Liver (tissue), 9 donors: Measurements from ENCODE around the gene MCTP1. TPM values are rescaled to one million over a fixed set of nuclear protein-coding genes. Genes with fewer than 3 reads are reported as not detected.

ENCODE experiments used
- DNase-seq: peaks from one replicate; pipeline ENCODE4 v3.0.0-alpha.2; 2017; ENCODE audit warnings: low spot score
- H3K27ac ChIP-seq, 2 donors: one replicate each; pipeline ENCODE4 v1.7.0; 2013; ENCODE audit warnings: inconsistent platforms in 2 of 2, low read length in 2 of 2, control low read depth in 1 of 2, low read depth in 1 of 2, mild to moderate bottlenecking in 1 of 2
- H3K27me3 ChIP-seq, 4 donors: one replicate each; pipeline versions ENCODE4 v1.6.1 to v1.7.0; 2013; ENCODE audit warnings: low read length in 3 of 4, inconsistent platforms in 1 of 4, mild to moderate bottlenecking in 1 of 4, moderate library complexity in 1 of 4; ENCODE audit not compliant: control insufficient read depth in 4 of 4, insufficient read depth in 4 of 4
- H3K36me3 ChIP-seq, 4 donors: one replicate each; pipeline versions ENCODE4 v1.6.1 to v1.7.0; 2013; ENCODE audit warnings: low read length in 3 of 4, mild to moderate bottlenecking in 3 of 4, low read depth in 1 of 4, moderate library complexity in 1 of 4; ENCODE audit not compliant: control insufficient read depth in 4 of 4, insufficient read depth in 3 of 4
- H3K4me1 ChIP-seq, 4 donors: one replicate each; pipeline versions ENCODE4 v1.6.1 to v1.7.0; 2013; ENCODE audit warnings: low read length in 3 of 4, mild to moderate bottlenecking in 3 of 4, moderate library complexity in 1 of 4; ENCODE audit not compliant: control insufficient read depth in 4 of 4, insufficient read depth in 4 of 4
- H3K4me3 ChIP-seq, 3 donors: one replicate each; pipeline versions ENCODE4 v1.6.1 to v1.7.0; 2013; ENCODE audit warnings: low read length in 3 of 3, control low read depth in 1 of 3, low read depth in 1 of 3, mild to moderate bottlenecking in 1 of 3
- H3K9ac ChIP-seq, 2 donors: one replicate each; pipeline ENCODE4 v1.7.0; 2013; ENCODE audit warnings: low read length in 2 of 2, mild to moderate bottlenecking in 2 of 2, moderate library complexity in 2 of 2, control low read depth in 1 of 2, low read depth in 1 of 2
- H3K9me3 ChIP-seq, 4 donors: one replicate each; pipeline versions ENCODE4 v1.6.1 to v1.7.0; 2013; ENCODE audit warnings: low read length in 3 of 4; ENCODE audit not compliant: control insufficient read depth in 4 of 4
- EGR1 ChIP-seq, 2 donors: IDR thresholded peaks; 2 replicates each; pipeline ENCODE4 v1.6.1; 2016 to 2018; ENCODE audit warnings: antibody characterized with exemption in 2 of 2, low read depth in 2 of 2
- FOXA1 ChIP-seq: IDR thresholded peaks from 2 replicates; pipeline ENCODE4 v1.6.1; 2016; ENCODE audit warnings: antibody characterized with exemption
- FOXA2 ChIP-seq: IDR thresholded peaks from 2 replicates; pipeline ENCODE4 v1.6.1; 2016; ENCODE audit warnings: antibody characterized with exemption
- GABPA ChIP-seq, 2 donors: IDR thresholded peaks in 1 of 2; conservative IDR thresholded peaks in 1 of 2; 2 replicates each; pipeline ENCODE4 v1.6.1; 2016; ENCODE audit warnings: antibody characterized with exemption in 2 of 2, mild to moderate bottlenecking in 1 of 2, moderate library complexity in 1 of 2
- HNF4A ChIP-seq, 2 donors: conservative IDR thresholded peaks; 2 replicates each; pipeline ENCODE4 v1.6.1; 2016; ENCODE audit warnings: antibody characterized with exemption in 2 of 2, mild to moderate bottlenecking in 2 of 2
- NR2F2 ChIP-seq: IDR thresholded peaks from 2 replicates; pipeline ENCODE4 v1.6.1; 2016; ENCODE audit warnings: antibody characterized with exemption
- RAD21 ChIP-seq, 2 donors: IDR thresholded peaks; 2 replicates each; pipeline ENCODE4 v1.6.1; 2016; ENCODE audit warnings: antibody characterized with exemption in 2 of 2, mild to moderate bottlenecking in 2 of 2
- RXRA ChIP-seq, 2 donors: IDR thresholded peaks; 2 replicates each; pipeline ENCODE4 v1.6.1; 2017 to 2018; ENCODE audit warnings: antibody characterized with exemption in 2 of 2, mild to moderate bottlenecking in 1 of 2
- TAF1 ChIP-seq: conservative IDR thresholded peaks from 2 replicates; pipeline ENCODE4 v1.6.1; 2016; ENCODE audit warnings: antibody characterized with exemption, mild to moderate bottlenecking
- polyA plus RNA-seq, 2 donors: library from polyadenylated mRNA; stranded (reverse) in 1 of 2; unstranded in 1 of 2; fragments of 200-250 nt in 1 of 2; fragments of >200 nt in 1 of 2; fragmentation: Nextera tagmentation in 1 of 2; extraction: Ambion mirVana in 1 of 2; gene quantifications; one replicate each; pipeline versions ENCODE4 v1.2.1 to v1.2.3, GENCODE V29; 2013 to 2015
- total RNA-seq, 2 donors: library from RNA; depleted of rRNA; stranded (reverse); fragments of >200 nt; gene quantifications; one replicate each; pipeline ENCODE4 v1.2.3, GENCODE V29; 2014
- TF ChIP-seq, protein P1 (sequence below): IDR thresholded peaks from 2 replicates; pipeline ENCODE4 v1.6.1; 2016; ENCODE audit warnings: antibody characterized with exemption
- TF ChIP-seq, protein P2 (sequence below): fragments of 150-350 bp; IDR thresholded peaks from 2 replicates; pipeline ENCODE4 v1.5.1; 2017; ENCODE audit warnings: improper control_type of control experiment, low read depth, low read length; ENCODE audit not compliant: missing input control
- TF ChIP-seq, protein P3 (sequence below): IDR thresholded peaks from 2 replicates; pipeline ENCODE4 v1.6.1; 2016; ENCODE audit warnings: antibody characterized with exemption
- TF ChIP-seq, protein P4 (sequence below): IDR thresholded peaks from 2 replicates; pipeline ENCODE4 v1.6.1; 2016; ENCODE audit warnings: antibody characterized with exemption
- TF ChIP-seq, protein P5 (sequence below): IDR thresholded peaks from 2 replicates; pipeline ENCODE4 v1.6.1; 2016; ENCODE audit warnings: antibody characterized with exemption, mild to moderate bottlenecking
- donor health status: healthy.
- donor health status: healthy.
- donor health status: healthy.
- donor health status: healthy.
- donor health status: healthy.

The MCTP1 gene
- total and polyA plus RNA-seq, 4 donors, result 0.67 to 7.6 (median 4.3) TPM

DNA sequence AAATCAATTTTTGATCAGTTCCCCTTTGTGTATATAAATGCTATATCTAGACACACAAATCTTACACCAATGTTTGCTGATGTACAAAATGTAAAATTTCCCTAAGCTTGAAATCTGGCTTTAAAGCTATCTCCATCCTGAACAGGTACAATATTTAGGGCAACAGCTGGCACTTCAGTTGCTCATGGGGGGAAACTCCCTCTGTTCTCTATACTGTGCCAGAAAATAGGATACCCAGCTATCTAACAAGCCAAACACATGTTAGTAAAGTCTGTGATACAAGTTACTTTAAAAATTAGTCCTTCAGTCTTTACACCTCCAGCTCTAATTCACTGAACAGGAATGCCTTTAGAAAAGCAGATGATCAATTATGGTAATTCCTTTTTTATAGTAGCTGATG, 474.6 kb downstream of the MCTP1 start:
- Histone ChIP-seq H3K4me1 (no peaks in the 10 kb centered on the region), H3K27me3 (no peaks in the 10 kb centered on the region), H3K4me3 (no peak overlapping the region), H3K9me3 (no peaks in the 10 kb centered on the region), H3K36me3 (no peaks in the 10 kb centered on the region), H3K27ac (no peak overlapping the region), H3K9ac (no peak overlapping the region)
- no peak for DNase-seq
- TF ChIP-seq HNF4A (conservative IDR thresholded peaks at IDR 0.05), result no peak
- TF ChIP-seq, protein P1, sequence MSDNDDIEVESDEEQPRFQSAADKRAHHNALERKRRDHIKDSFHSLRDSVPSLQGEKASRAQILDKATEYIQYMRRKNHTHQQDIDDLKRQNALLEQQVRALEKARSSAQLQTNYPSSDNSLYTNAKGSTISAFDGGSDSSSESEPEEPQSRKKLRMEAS, result no peak
- no peak for TF ChIP-seq FOXA1
- TF ChIP-seq, protein P2, sequence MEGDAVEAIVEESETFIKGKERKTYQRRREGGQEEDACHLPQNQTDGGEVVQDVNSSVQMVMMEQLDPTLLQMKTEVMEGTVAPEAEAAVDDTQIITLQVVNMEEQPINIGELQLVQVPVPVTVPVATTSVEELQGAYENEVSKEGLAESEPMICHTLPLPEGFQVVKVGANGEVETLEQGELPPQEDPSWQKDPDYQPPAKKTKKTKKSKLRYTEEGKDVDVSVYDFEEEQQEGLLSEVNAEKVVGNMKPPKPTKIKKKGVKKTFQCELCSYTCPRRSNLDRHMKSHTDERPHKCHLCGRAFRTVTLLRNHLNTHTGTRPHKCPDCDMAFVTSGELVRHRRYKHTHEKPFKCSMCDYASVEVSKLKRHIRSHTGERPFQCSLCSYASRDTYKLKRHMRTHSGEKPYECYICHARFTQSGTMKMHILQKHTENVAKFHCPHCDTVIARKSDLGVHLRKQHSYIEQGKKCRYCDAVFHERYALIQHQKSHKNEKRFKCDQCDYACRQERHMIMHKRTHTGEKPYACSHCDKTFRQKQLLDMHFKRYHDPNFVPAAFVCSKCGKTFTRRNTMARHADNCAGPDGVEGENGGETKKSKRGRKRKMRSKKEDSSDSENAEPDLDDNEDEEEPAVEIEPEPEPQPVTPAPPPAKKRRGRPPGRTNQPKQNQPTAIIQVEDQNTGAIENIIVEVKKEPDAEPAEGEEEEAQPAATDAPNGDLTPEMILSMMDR, result no peak
- TF ChIP-seq GABPA (IDR thresholded peaks at IDR 0.05 in 1 of 2, conservative IDR thresholded peaks at IDR 0.05 in 1 of 2), result no peak
- no peak for TF ChIP-seq EGR1 (IDR thresholded peaks at IDR 0.05; ENCODE audit: low read depth in 2 of 2)
- no peak for TF ChIP-seq RXRA (IDR thresholded peaks at IDR 0.05)

DNA sequence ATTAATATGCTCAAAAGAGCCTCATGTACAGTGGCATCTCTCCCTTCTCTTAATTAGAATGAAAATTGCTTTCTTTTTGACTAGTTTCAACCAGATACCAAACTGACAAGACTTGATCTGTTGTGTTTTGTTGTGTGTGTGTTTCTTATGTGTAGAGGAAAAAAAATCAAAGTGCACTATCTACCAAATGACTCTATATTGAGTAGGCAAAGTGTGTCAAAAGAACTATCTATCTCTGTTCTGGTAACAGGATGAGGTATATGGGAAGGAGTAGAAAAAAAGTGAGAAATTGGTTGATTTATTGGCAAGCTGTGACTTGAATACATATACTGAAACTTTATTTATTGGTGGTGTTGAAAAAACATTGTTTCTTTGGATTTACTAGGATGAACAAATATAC, 476.4 kb downstream of the MCTP1 start:
- no peaks in the 10 kb centered on the region for H3K9me3 ChIP-seq
- no peak for DNase-seq
- H3K27ac ChIP-seq, result no peak overlapping the region
- H3K36me3 ChIP-seq, result no peaks in the 10 kb centered on the region
- H3K4me3 ChIP-seq, result no peak overlapping the region
- no peak overlapping the region for H3K9ac ChIP-seq
- no peaks in the 10 kb centered on the region for H3K27me3 ChIP-seq
- no peak for TF ChIP-seq EGR1 (IDR thresholded peaks at IDR 0.05; ENCODE audit: low read depth in 2 of 2)
- TF ChIP-seq NR2F2, result no peak
- TF ChIP-seq, protein P3, sequence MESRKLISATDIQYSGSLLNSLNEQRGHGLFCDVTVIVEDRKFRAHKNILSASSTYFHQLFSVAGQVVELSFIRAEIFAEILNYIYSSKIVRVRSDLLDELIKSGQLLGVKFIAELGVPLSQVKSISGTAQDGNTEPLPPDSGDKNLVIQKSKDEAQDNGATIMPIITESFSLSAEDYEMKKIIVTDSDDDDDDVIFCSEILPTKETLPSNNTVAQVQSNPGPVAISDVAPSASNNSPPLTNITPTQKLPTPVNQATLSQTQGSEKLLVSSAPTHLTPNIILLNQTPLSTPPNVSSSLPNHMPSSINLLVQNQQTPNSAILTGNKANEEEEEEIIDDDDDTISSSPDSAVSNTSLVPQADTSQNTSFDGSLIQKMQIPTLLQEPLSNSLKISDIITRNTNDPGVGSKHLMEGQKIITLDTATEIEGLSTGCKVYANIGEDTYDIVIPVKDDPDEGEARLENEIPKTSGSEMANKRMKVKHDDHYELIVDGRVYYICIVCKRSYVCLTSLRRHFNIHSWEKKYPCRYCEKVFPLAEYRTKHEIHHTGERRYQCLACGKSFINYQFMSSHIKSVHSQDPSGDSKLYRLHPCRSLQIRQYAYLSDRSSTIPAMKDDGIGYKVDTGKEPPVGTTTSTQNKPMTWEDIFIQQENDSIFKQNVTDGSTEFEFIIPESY, result no peak
- TF ChIP-seq, protein P4, sequence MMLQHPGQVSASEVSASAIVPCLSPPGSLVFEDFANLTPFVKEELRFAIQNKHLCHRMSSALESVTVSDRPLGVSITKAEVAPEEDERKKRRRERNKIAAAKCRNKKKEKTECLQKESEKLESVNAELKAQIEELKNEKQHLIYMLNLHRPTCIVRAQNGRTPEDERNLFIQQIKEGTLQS, result no peak
- TF ChIP-seq FOXA2, result no peak
- no peak for TF ChIP-seq RAD21 (IDR thresholded peaks at IDR 0.05)
- TF ChIP-seq, protein P2, result no peak
- TF ChIP-seq, protein P1, result no peak
- no peak for TF ChIP-seq HNF4A (conservative IDR thresholded peaks at IDR 0.05)
- no peak for TF ChIP-seq TAF1
- no peak for TF ChIP-seq GABPA (IDR thresholded peaks at IDR 0.05 in 1 of 2, conservative IDR thresholded peaks at IDR 0.05 in 1 of 2)
- TF ChIP-seq, protein P5, sequence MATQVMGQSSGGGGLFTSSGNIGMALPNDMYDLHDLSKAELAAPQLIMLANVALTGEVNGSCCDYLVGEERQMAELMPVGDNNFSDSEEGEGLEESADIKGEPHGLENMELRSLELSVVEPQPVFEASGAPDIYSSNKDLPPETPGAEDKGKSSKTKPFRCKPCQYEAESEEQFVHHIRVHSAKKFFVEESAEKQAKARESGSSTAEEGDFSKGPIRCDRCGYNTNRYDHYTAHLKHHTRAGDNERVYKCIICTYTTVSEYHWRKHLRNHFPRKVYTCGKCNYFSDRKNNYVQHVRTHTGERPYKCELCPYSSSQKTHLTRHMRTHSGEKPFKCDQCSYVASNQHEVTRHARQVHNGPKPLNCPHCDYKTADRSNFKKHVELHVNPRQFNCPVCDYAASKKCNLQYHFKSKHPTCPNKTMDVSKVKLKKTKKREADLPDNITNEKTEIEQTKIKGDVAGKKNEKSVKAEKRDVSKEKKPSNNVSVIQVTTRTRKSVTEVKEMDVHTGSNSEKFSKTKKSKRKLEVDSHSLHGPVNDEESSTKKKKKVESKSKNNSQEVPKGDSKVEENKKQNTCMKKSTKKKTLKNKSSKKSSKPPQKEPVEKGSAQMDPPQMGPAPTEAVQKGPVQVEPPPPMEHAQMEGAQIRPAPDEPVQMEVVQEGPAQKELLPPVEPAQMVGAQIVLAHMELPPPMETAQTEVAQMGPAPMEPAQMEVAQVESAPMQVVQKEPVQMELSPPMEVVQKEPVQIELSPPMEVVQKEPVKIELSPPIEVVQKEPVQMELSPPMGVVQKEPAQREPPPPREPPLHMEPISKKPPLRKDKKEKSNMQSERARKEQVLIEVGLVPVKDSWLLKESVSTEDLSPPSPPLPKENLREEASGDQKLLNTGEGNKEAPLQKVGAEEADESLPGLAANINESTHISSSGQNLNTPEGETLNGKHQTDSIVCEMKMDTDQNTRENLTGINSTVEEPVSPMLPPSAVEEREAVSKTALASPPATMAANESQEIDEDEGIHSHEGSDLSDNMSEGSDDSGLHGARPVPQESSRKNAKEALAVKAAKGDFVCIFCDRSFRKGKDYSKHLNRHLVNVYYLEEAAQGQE, result no peak
- no peak for TF ChIP-seq RXRA (IDR thresholded peaks at IDR 0.05)
- H3K4me1 ChIP-seq, result no peaks in the 10 kb centered on the region
